Hindlimb muscle (tissue), 1 donor: ENCODE measurements around the gene NDOR1. TPM values are rescaled to one million over a fixed set of nuclear protein-coding genes. Genes with fewer than 3 reads are reported as not detected.
"Not testable (repeated sequence)": the region's sequence is repeated elsewhere in the genome, so short reads cannot be mapped to it uniquely, and the experiment has no call there.

Experiments
- DNase-seq: peaks from one replicate; pipeline ENCODE4 v3.0.0-alpha.2; 2013
- polyA plus RNA-seq: library from polyadenylated mRNA; unstranded; fragments of 120-200 nt; gene quantifications from one replicate; pipeline ENCODE4 v1.2.1, GENCODE V29; 2013; ENCODE audit not compliant: insufficient read length

Gene NDOR1
- polyA plus RNA-seq, 1 donor, result 10.5 TPM

DNA sequence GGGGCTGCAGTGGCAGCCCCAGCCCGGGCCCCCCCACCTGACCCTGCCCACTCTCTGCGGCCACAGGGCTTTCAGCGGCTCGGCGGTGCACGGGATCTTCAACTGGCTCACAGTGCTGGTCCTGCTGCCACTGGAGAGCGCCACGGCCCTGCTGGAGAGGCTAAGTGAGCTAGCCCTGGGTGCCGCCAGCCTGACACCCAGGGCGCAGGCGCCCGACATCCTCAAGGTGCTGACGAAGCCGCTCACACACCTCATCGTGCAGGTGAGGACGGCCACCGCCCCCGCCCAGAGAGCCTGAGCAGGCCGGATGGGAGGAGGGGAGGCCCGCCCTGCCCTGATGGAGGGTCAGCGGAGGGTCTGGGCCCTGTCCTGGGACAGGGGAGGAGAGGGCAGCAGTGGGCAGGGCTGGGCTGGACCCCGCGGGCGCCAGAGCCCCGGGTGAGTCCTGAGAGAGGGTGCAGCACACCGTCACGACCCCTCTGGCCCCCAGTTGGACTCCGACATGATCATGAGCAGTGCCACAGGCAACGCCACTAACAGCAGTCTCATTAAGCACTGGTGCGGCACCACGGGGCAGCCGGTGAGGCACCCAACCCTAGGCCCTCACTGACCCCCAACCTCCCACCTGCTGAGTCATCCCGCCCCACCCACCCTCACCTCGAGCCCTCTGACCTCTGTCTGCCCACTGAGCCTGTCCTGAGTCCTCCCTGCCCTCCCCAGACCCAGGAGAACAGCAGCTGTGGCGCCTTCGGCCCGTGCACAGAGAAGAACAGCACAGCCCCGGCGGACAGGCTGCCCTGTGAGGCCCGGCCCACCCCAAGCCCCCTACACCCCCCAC lies 27.9 kb downstream of the NDOR1 start:
- no peak for DNase-seq

- DNase-seq, result no peak
Measured at GRCh38 chr9:137234055-137234697, 28.7 kb downstream of the NDOR1 start.

- no peak for DNase-seq
Measured at GRCh38 chr9:137234758-137235423, 29.4 kb downstream of the NDOR1 start.

- DNase-seq, result no peak
Measured at GRCh38 chr9:137235424-137236237, 30.1 kb downstream of the NDOR1 start.

GRCh38 chr9:137236238-137236935 lies 30.9 kb downstream of the NDOR1 start:
- peak; percentile 76 for DNase-seq

DNA sequence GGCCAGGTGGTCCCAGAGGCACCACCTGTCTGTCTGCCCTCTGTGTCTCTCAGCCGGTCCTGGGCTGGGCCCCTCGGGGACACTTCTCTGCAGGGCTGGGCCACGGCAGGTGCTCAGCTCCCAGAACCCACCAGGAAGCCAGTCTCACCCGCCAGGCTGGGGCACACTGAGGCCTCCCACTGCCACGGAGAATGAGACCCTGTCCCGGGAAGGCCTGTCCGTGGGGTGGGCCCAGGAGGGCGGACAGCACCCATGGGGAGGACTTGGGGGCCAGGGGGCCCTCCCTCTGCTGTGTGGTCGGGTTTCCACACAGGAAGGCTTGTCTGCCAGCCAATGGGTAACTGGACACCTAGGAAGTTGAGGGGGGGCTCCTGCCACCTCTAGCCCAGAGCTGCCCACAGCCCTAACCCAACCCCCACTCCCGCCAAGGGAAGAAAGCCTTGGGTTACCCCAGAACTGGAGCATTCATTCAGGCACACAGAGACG lies 31.5 kb downstream of the NDOR1 start:
- no peak for DNase-seq

- no peak for DNase-seq
Measured at GRCh38 chr9:137237759-137238726, 32.5 kb downstream of the NDOR1 start.

- not testable (repeated sequence) for DNase-seq
Measured at GRCh38 chr9:137239541-137240200, 34.2 kb downstream of the NDOR1 start.

GRCh38 chr9:137240318-137240840 lies 34.9 kb downstream of the NDOR1 start:
- DNase-seq, result peak; percentile 84

DNA sequence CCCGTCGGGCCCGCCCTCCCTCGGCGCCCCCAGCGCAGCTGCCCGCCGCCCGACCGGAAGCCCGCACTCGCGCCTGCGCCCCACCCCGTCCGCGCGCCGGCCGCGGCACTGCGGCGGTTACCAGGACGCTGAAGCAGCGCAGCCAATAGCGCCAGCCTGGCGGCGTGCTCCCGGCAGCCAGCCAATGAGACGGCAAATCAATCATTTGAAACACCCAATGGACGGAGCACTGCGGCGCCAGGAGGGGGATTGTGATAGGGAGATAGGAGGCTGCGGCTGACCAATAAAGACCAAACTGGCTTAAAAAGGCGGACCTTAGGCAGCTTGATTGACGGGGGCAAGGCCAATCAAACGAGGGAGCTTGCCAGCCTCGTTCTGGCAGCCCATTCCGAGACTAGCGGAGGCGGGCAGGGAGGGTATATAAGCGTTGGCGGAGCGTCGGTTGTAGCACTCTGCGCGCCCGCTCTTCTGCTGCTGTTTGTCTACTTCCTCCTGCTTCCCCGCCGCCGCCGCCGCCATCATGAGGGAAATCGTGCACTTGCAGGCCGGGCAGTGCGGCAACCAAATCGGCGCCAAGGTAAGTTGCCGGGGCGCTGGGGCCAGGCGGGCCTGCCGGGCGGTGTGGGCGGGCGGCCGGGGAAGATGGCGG lies 35.5 kb downstream of the NDOR1 start, which contains the start of gene TUBB4B:
TSS of gene TUBB4B (plus strand) at position 447 of the 649 bp plus-strand sequence. CDS start at position 521, 74 bp downstream.
- DNase-seq, result peak; percentile 100

GRCh38 chr9:137241490-137242268 lies 36.2 kb downstream of the NDOR1 start:
- DNase-seq, result no peak

GRCh38 chr9:137242269-137243203 lies 37.0 kb downstream of the NDOR1 start:
- no peak for DNase-seq

- DNase-seq, result not testable (repeated sequence)
Measured at GRCh38 chr9:137243266-137243625, 37.7 kb downstream of the NDOR1 start.

- DNase-seq, result no peak
Measured at GRCh38 chr9:137243626-137244485, 38.4 kb downstream of the NDOR1 start.

DNA sequence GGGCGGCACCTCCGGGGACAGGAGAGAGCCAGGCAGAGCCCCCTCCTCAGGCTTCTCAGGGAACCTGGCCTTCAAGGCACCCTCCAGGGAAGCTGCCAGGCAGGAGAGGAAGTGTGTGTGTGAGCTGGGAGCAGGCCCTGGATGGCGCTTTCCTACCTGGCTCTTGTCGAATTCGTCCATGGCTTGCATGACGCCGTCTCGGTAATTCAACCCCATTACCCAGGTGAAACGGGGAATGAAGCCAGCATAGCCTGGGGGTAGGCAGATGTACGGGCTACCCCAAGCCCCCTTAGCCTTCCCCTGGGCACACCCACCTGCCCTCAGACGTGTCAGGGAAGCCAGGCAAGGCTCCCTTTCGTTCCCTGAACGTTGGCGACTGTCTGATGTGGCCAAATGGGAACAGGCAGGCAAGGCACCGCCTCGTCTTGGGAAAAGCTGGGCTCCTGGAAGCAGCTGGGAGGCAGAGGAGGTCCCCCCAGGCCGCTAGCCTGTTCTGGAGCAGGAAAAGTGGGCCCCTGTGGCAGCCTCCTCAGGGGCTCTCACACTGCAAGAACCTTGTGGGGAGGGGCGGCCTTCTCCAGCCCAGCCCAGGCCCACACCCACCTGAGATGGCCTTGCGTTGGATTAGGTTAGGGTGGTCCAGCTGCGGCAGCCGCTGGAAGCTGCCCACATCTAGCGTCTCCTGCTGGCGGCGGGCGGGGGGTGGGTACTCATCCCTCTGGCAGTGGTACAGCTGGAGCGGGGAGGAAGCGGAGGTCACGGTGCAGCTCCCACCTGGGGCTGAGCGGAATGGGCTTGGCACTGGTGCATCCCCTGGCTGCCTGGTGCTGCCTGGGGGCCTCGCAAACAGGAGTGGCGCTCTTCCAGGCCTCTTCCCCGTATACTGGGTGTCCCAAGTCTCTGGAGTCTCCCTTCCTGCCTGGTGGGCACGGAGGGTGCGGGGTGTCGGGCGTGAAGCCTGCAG lies 39.3 kb downstream of the NDOR1 start:
- no peak for DNase-seq
